Prostate gland (tissue), 2 donors: ENCODE data around the gene LMNB1. TPM values are rescaled to one million over a fixed set of nuclear protein-coding genes. Genes with fewer than 3 reads are reported as not detected.
"Not testable (repeated sequence)": the region's sequence is repeated elsewhere in the genome, so short reads cannot be mapped to it uniquely, and the experiment has no call there.

ENCODE experiments used
- DNase-seq: peaks from one replicate; pipeline ENCODE4 v3.0.0-alpha.2; 2019; ENCODE audit warnings: low spot score
- H3K27ac ChIP-seq, 2 donors: fragments of 200-600 bp; sonication (generic); 2 replicates each; pipeline ENCODE4 v1.5.1; 2017 to 2019
- H3K27me3 ChIP-seq: fragments of 200-600 bp; sonication (generic); replicated peaks from 2 replicates; pipeline ENCODE4 v1.5.1; 2019; ENCODE audit not compliant: insufficient read depth
- H3K36me3 ChIP-seq, 2 donors: fragments of 200-600 bp; sonication (generic); 1 replicate in 1 of 2; 2 replicates in 1 of 2; pipeline versions ENCODE4 v1.5.1 to v1.8.1; 2017 to 2019
- H3K4me1 ChIP-seq: fragments of 200-600 bp; sonication (generic); replicated peaks from 2 replicates; pipeline ENCODE4 v1.5.1; 2019
- H3K4me3 ChIP-seq, 2 donors: fragments of 200-600 bp; sonication (generic); 2 replicates each; pipeline ENCODE4 v1.5.1; 2017 to 2019
- H3K9me3 ChIP-seq: fragments of 200-600 bp; sonication (generic); 2 replicates; pipeline ENCODE4 v1.5.1; 2017
- POLR2A ChIP-seq: fragments of 450-650 bp; IDR thresholded peaks from one replicate; pipeline ENCODE4 v1.6.1; 2016; ENCODE audit warnings: antibody characterized with exemption, mild to moderate bottlenecking
- POLR2AphosphoS5 ChIP-seq: sonication (generic); formaldehyde crosslinking; IDR thresholded peaks from one replicate; pipeline ENCODE4 v1.6.1; 2017; ENCODE audit warnings: antibody characterized with exemption
- WGBS: methylation state at CpG from one replicate; pipeline ENCODE4 v1.1.5; 2018; 5-methylcytosine and 5-hydroxymethylcytosine counted together
- intact Hi-C: fragments of 100-400 bp; cut with DNase I; formaldehyde crosslinking; loops from one replicate; pipeline ENCODE4 v1.14.2; 2022
- total RNA-seq, 2 donors: library from RNA; depleted of rRNA; stranded (reverse); fragments of >200 nt; gene quantifications; one replicate each; pipeline ENCODE4 v1.1.0, GENCODE V29; 2016
- TF ChIP-seq, protein P1 (sequence below), 4 experiments: fragments of 200-600 bp in 2 of 4; fragments of 450-650 bp in 2 of 4; sonication (generic) in 2 of 4; IDR thresholded peaks; 1 replicate in 3 of 4; 2 replicates in 1 of 4; pipeline ENCODE4 v1.5.1; 2016 to 2019; ENCODE audit warnings: antibody characterized with exemption in 4 of 4, mild to moderate bottlenecking in 2 of 4, moderate library complexity in 2 of 4

Gene LMNB1
- total RNA-seq, 2 donors from 2014 or later: 11.5 to 12.2 TPM

DNA sequence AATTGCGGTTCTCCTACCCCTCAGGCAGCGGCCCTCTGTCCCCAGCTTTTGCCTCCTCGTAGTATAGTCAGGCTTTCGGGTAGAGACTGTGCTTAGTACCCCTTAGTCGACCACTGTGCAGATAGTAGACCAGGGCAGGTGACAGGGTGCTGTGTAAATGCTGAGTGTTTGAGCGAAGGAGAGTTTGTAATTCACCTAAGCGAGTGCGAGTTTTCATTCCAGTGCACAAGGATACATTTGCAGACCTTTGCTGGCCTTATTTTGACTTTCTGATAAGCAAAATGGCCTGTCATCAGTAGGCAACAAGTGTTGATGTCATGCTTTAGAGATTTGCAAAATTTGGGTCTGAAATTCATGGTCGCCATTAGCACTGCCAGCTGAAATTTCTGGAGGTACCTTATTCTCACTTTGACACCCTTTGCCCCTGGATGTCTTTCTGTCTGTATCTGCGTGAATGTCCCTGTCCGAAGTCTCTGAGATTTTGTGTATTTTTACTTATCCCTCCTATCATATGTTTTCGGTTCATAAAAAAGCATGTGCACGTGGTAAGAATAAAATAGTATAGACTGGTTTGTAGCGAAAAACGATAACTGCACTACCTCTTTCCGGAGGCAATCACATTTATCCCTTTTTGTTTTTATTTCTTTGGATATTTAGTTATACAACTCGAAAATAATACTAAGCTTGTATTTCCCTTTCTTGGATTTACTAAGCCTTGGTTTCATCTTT, 1.9 kb downstream of the LMNB1 start:
- intact Hi-C loops: loop anchor here (2.0 kb wide), 1 partner anchor 102 kb away; no protein-coding TSS in a partner anchor
- H3K27ac ChIP-seq: peak overlapping the region; percentile 49 to 86
- no peaks in the 10 kb centered on the region for H3K4me1 ChIP-seq
- H3K9me3 ChIP-seq: no peaks in the 10 kb centered on the region
- H3K36me3 ChIP-seq: no peaks in the 10 kb centered on the region
- 34% methylated on average over 17 of the region's 17 CpGs for WGBS
- H3K4me3 ChIP-seq: peak overlapping the region; percentile 44 to 68
- H3K27me3 ChIP-seq: no peaks in the 10 kb centered on the region
- TF ChIP-seq, protein P1, sequence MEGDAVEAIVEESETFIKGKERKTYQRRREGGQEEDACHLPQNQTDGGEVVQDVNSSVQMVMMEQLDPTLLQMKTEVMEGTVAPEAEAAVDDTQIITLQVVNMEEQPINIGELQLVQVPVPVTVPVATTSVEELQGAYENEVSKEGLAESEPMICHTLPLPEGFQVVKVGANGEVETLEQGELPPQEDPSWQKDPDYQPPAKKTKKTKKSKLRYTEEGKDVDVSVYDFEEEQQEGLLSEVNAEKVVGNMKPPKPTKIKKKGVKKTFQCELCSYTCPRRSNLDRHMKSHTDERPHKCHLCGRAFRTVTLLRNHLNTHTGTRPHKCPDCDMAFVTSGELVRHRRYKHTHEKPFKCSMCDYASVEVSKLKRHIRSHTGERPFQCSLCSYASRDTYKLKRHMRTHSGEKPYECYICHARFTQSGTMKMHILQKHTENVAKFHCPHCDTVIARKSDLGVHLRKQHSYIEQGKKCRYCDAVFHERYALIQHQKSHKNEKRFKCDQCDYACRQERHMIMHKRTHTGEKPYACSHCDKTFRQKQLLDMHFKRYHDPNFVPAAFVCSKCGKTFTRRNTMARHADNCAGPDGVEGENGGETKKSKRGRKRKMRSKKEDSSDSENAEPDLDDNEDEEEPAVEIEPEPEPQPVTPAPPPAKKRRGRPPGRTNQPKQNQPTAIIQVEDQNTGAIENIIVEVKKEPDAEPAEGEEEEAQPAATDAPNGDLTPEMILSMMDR (IDR thresholded peaks at IDR 0.05): no peak
- no peak for TF ChIP-seq POLR2A
- no peak for TF ChIP-seq POLR2AphosphoS5
- DNase-seq: no peak

GRCh38 chr5:126780165-126780827, 3.4 kb downstream of the LMNB1 start:
- TF ChIP-seq POLR2A: no peak
- TF ChIP-seq, protein P1 (IDR thresholded peaks at IDR 0.05): peak; percentile 11 to 75 (median 66)
- TF ChIP-seq POLR2AphosphoS5: peak; percentile 19
- H3K4me1 ChIP-seq: no peaks in the 10 kb centered on the region
- intact Hi-C loops: no loop called here
- no peaks in the 10 kb centered on the region for H3K36me3 ChIP-seq
- 30% methylated on average over 7 of the region's 7 CpGs for WGBS
- peak; percentile 46 for DNase-seq
- H3K27me3 ChIP-seq: no peaks in the 10 kb centered on the region
- H3K4me3 ChIP-seq: no peak overlapping the region
- no peaks in the 10 kb centered on the region for H3K9me3 ChIP-seq
- no peak overlapping the region for H3K27ac ChIP-seq

GRCh38 chr5:126788409-126788808, 11.5 kb downstream of the LMNB1 start:
- H3K27me3 ChIP-seq, intact Hi-C loops, H3K27ac ChIP-seq, H3K36me3 ChIP-seq, H3K4me3 ChIP-seq, H3K9me3 ChIP-seq, H3K4me1 ChIP-seq, DNase-seq: not testable (repeated sequence)
- WGBS: 93% methylated on average over 7 of the region's 7 CpGs

GRCh38 chr5:126793097-126793496, 16.2 kb downstream of the LMNB1 start:
- no peaks in the 10 kb centered on the region for H3K4me1 ChIP-seq
- intact Hi-C loops: no loop called here
- H3K9me3 ChIP-seq: no peaks in the 10 kb centered on the region
- WGBS: 81% methylated on average over 3 of the region's 3 CpGs
- H3K36me3 ChIP-seq: no peaks in the 10 kb centered on the region
- DNase-seq: no peak
- no peak overlapping the region for H3K4me3 ChIP-seq
- TF ChIP-seq POLR2AphosphoS5: no peak
- TF ChIP-seq, protein P1 (IDR thresholded peaks at IDR 0.05): no peak
- no peak for TF ChIP-seq POLR2A
- no peak overlapping the region for H3K27ac ChIP-seq
- H3K27me3 ChIP-seq: no peaks in the 10 kb centered on the region

DNA sequence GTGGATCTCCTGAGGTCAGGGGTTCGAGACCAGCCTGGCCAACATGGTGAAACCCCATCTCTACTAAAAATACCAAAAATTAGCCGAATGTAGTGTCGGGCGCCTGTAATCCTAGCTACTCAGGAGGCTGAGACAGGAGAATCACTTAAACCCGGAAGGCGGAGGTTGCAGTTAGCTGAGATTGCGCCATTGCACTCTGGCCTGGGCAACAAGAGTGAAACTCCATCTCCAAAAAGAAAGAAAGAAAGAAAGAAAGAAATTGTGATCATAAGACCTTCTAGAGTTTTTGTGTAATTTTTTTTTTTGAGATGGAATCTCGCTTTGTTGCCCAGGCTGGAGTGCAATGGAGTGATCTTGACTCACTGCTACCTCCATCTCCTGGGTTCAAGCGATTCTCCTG, 16.7 kb downstream of the LMNB1 start:
- intact Hi-C loops, H3K27ac ChIP-seq, DNase-seq, H3K4me3 ChIP-seq, H3K36me3 ChIP-seq, H3K9me3 ChIP-seq, H3K27me3 ChIP-seq, H3K4me1 ChIP-seq: not testable (repeated sequence)
- 90% methylated on average over 9 of the region's 9 CpGs for WGBS
